ENCODE data around the gene STUM.

- TF ChIP-seq CTCF (optimal IDR thresholded peaks at IDR 0.05 in 1 of 3, IDR thresholded peaks at IDR 0.05 in 1 of 3, conservative IDR thresholded peaks at IDR 0.05 in 1 of 3; ENCODE audit: extremely low read depth in 1 of 3, insufficient read depth in 2 of 3, low read length in 3 of 3) (no peak), EZH2 (IDR thresholded peaks at IDR 0.05; ENCODE audit: low read length) (no peak)
Measured at GRCh38 chr1:226643177-226643576, 94.6 kb downstream of the STUM start.

Measured in keratinocyte (primary cell).